A673 (cell line): Measurements from ENCODE around the gene RAP1GAP2.

Source experiments
- EZH2 ChIP-seq: fragments of 200-600 bp; sonication (generic); IDR thresholded peaks from 2 replicates; pipeline ENCODE4 v1.6.1; 2017; ENCODE audit warnings: borderline replicate concordance, low read depth, mild to moderate bottlenecking, mixed read lengths, antibody characterized with exemption, low read length; ENCODE audit not compliant: poor library complexity, severe bottlenecking
- TF ChIP-seq, protein P1 (sequence below): fragments of 300-800, 200-600 bp; sonication (generic); conservative IDR thresholded peaks from 2 replicates; pipeline ENCODE4 v1.5.1; 2017; ENCODE audit warnings: low read depth, mild to moderate bottlenecking, antibody characterized with exemption, low read length, moderate library complexity, mixed read lengths

DNA sequence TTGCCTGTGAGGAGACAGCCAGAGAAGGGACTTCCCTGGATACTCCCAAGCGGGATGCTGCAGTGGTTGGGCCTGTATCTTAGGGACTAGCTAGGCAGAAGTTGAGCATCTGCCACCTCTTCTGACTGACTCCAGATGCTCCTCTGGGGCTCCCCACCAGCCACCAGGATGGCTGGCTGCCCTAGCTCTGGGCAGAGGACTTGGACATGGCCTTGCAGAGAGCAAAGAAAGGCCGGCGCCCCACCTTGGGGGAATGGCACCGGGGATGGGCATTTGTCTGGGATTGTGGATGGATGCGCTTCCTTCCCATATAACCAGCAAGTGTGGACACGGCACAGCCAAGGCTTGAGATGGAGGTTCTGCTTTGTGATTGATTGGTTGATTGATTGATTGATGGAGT, 198.2 kb downstream of the RAP1GAP2 start:
- TF ChIP-seq, protein P1, sequence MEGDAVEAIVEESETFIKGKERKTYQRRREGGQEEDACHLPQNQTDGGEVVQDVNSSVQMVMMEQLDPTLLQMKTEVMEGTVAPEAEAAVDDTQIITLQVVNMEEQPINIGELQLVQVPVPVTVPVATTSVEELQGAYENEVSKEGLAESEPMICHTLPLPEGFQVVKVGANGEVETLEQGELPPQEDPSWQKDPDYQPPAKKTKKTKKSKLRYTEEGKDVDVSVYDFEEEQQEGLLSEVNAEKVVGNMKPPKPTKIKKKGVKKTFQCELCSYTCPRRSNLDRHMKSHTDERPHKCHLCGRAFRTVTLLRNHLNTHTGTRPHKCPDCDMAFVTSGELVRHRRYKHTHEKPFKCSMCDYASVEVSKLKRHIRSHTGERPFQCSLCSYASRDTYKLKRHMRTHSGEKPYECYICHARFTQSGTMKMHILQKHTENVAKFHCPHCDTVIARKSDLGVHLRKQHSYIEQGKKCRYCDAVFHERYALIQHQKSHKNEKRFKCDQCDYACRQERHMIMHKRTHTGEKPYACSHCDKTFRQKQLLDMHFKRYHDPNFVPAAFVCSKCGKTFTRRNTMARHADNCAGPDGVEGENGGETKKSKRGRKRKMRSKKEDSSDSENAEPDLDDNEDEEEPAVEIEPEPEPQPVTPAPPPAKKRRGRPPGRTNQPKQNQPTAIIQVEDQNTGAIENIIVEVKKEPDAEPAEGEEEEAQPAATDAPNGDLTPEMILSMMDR = no peak
- no peak for TF ChIP-seq EZH2
